PC-3 (cell line): ENCODE data around the gene ILDR1. TPM values are rescaled to one million over a fixed set of nuclear protein-coding genes. Genes with fewer than 3 reads are reported as not detected.
A peak's percentile ranks its signal among the peaks of the same experiment; 100 is the strongest.

ENCODE experiments used
- ATAC-seq: fragments of 200-7000 bp; cut with Tn5 transposase; 2 replicates; pipeline ENCODE4 v1.9.1; 2020; ENCODE audit warnings: mild to moderate bottlenecking, moderate library complexity
- BruUV-seq: library from RNA; stranded (reverse); fragments of 400-500 nt; replicated peaks from 2 replicates; lab custom pipeline; 2021; lab: Mats Ljungman, UMichigan
- CTCF ChIA-PET: fragments of 300-600 bp; sonication (Branson Sonifier 250); formaldehyde crosslinking; loops from one replicate; lab custom pipeline; 2022; ENCODE audit warnings: antibody characterized with exemption; lab: Charles Lee
- POLR2A ChIA-PET: fragments of 300-600 bp; sonication (Branson Sonifier 250); formaldehyde crosslinking; loops from one replicate; lab custom pipeline; 2022; ENCODE audit warnings: antibody characterized with exemption; ENCODE audit not compliant: unreplicated experiment; lab: Charles Lee
- DNase-seq: peaks from one replicate; pipeline ENCODE4 v3.0.0-alpha.2; 2015
- H2AFZ ChIP-seq: fragments of 300-600 bp; sonication (generic); 2 replicates; pipeline ENCODE4 v1.6.0; 2016; ENCODE audit warnings: antibody characterized with exemption, low read length
- H3F3A ChIP-seq: fragments of 300-600 bp; sonication (generic); one replicate; pipeline ENCODE4 v1.6.0; 2017; ENCODE audit warnings: antibody characterized with exemption, low read length, control low read depth, mild to moderate bottlenecking; ENCODE audit not compliant: unreplicated experiment
- H3K27ac ChIP-seq: fragments of 300-600 bp; sonication (generic); 2 replicates; pipeline ENCODE4 v1.5.1; 2016; ENCODE audit warnings: mild to moderate bottlenecking, low read length
- H3K27me3 ChIP-seq: fragments of 300-600 bp; sonication (generic); 2 replicates; pipeline ENCODE4 v1.6.1; 2016; ENCODE audit warnings: low read length, mixed read lengths
- H3K36me3 ChIP-seq: fragments of 300-600 bp; sonication (generic); 2 replicates; pipeline ENCODE4 v1.6.1; 2016; ENCODE audit warnings: low read depth, mixed run types, low read length, mixed read lengths
- H3K4me1 ChIP-seq: fragments of 300-600 bp; sonication (generic); 2 replicates; pipeline ENCODE4 v1.5.1; 2016; ENCODE audit warnings: low read length; ENCODE audit not compliant: insufficient read depth
- H3K4me2 ChIP-seq: fragments of 300-600 bp; sonication (generic); 2 replicates; pipeline ENCODE4 v1.6.0; 2016; ENCODE audit warnings: low read length
- H3K4me3 ChIP-seq: fragments of 300-600 bp; sonication (generic); 2 replicates; pipeline ENCODE4 v1.5.1; 2016; ENCODE audit warnings: mild to moderate bottlenecking, low read length, mixed read lengths
- H3K79me2 ChIP-seq: fragments of 300-600 bp; sonication (generic); 2 replicates; pipeline ENCODE4 v1.6.1; 2017; ENCODE audit warnings: low read length, mixed read lengths
- H3K9ac ChIP-seq: fragments of 300-600 bp; sonication (generic); 2 replicates; pipeline ENCODE4 v1.6.0; 2016; ENCODE audit warnings: mild to moderate bottlenecking, low read length
- H3K9me2 ChIP-seq: fragments of 300-600 bp; sonication (generic); replicated peaks from 2 replicates; pipeline ENCODE4 v1.6.1; 2016; ENCODE audit warnings: mixed run types, low read length, mixed read lengths
- H3K9me3 ChIP-seq: fragments of 300-600 bp; sonication (generic); 2 replicates; pipeline ENCODE4 v1.6.1; 2016; ENCODE audit warnings: low read length, mixed read lengths
- H4K20me1 ChIP-seq: fragments of 300-600 bp; sonication (generic); 2 replicates; pipeline ENCODE4 v1.6.1; 2016; ENCODE audit warnings: low read length, mixed read lengths
- EZH2 ChIP-seq: fragments of 300-600 bp; sonication (generic); IDR thresholded peaks from one replicate; pipeline ENCODE4 v1.6.1; 2017; ENCODE audit warnings: antibody characterized with exemption, mild to moderate bottlenecking, low read length; ENCODE audit not compliant: unreplicated experiment
- EZH2phosphoT487 ChIP-seq: fragments of 300-600 bp; sonication (generic); IDR thresholded peaks from 2 replicates; pipeline ENCODE4 v1.6.1; 2018; ENCODE audit warnings: mild to moderate bottlenecking, antibody characterized with exemption, low read length, borderline replicate concordance
- intact Hi-C: fragments of 100-400 bp; cut with micrococcal nuclease; formaldehyde crosslinking; loops from 2 replicates; pipeline ENCODE4 v1.9.0; 2023
- total RNA-seq: library from RNA; depleted of rRNA; stranded (reverse); fragments of >200 nt; gene quantifications from 2 replicates; pipeline ENCODE4 v1.2.3, GENCODE V29; 2014
- TF ChIP-seq, protein P1 (sequence below): fragments of 300-600 bp; sonication (generic); conservative IDR thresholded peaks from 2 replicates; pipeline ENCODE4 v1.5.1; 2017; ENCODE audit warnings: antibody characterized with exemption, low read depth, mild to moderate bottlenecking, low read length

ILDR1 gene
- total RNA-seq, 1 experiment from 2014 or later = 5.6 TPM

DNA sequence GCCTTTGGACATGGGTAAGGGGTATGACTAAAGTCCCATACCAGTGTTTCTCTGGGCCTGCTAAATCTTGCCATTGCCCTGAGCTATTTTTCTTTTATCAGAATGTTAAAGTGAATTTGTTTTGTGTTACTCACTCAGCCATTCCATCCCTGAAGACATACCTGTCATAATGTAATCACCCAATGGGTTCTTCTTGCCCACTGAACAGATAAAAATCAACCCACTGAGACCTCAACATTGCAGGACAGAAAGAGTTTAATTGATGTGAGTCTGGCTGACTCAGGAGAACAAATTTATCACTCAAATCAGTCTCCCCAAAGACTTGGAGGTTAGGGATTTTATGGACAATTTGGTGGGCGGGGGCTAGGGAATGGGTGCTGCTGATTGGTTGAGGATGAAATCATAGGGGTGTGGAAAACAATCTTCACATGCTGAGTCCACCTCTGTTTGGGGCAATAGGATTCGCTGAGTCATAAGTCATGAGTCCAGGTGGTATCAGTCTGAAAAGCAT is 47.4 kb downstream of the ILDR1 start:
- no peaks in the 10 kb centered on the region for H3K27me3 ChIP-seq
- H3F3A ChIP-seq = peaks cover 20% of the 10 kb centered on the region
- H4K20me1 ChIP-seq = no peaks in the 10 kb centered on the region
- peak overlapping the region; percentile 53 for H3K9ac ChIP-seq
- H2AFZ ChIP-seq = no peak overlapping the region
- H3K9me3 ChIP-seq = no peaks in the 10 kb centered on the region
- CTCF ChIA-PET = interaction anchor here (0.6 to 1.0 kb wide), 3 partner anchors 21 to 530 kb away, joined by 3 to 5 read pairs (median 3); no protein-coding TSS in a partner anchor
- H3K27ac ChIP-seq = peak overlapping the region; percentile 92
- peak; percentile 32 for ATAC-seq
- no TSS peak for BruUV-seq
- H3K79me2 ChIP-seq = no peaks in the 10 kb centered on the region
- H3K9me2 ChIP-seq = 0 out of 2 replicates have a peak, but pooled peaks cover 4% of the 10 kb centered on the region
- DNase-seq = peak; percentile 97
- no peaks in the 10 kb centered on the region for H3K36me3 ChIP-seq
- intact Hi-C loops = loop anchor here (5.0 to 10.0 kb wide), 3 partner anchors 92 to 427 kb away; partner anchors contain the start of gene POLQ
- H3K4me3 ChIP-seq = no peak overlapping the region
- POLR2A ChIA-PET = interaction anchor here (0.6 kb wide), 1 partner anchor 142 kb away, joined by 4 read pairs; no protein-coding TSS in a partner anchor
- H3K4me1 ChIP-seq = peaks cover 60% of the 10 kb centered on the region
- TF ChIP-seq EZH2phosphoT487 (no peak), EZH2 (no peak)
- TF ChIP-seq, protein P1, sequence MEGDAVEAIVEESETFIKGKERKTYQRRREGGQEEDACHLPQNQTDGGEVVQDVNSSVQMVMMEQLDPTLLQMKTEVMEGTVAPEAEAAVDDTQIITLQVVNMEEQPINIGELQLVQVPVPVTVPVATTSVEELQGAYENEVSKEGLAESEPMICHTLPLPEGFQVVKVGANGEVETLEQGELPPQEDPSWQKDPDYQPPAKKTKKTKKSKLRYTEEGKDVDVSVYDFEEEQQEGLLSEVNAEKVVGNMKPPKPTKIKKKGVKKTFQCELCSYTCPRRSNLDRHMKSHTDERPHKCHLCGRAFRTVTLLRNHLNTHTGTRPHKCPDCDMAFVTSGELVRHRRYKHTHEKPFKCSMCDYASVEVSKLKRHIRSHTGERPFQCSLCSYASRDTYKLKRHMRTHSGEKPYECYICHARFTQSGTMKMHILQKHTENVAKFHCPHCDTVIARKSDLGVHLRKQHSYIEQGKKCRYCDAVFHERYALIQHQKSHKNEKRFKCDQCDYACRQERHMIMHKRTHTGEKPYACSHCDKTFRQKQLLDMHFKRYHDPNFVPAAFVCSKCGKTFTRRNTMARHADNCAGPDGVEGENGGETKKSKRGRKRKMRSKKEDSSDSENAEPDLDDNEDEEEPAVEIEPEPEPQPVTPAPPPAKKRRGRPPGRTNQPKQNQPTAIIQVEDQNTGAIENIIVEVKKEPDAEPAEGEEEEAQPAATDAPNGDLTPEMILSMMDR = no peak
- peak overlapping the region; percentile 55 for H3K4me2 ChIP-seq

DNA sequence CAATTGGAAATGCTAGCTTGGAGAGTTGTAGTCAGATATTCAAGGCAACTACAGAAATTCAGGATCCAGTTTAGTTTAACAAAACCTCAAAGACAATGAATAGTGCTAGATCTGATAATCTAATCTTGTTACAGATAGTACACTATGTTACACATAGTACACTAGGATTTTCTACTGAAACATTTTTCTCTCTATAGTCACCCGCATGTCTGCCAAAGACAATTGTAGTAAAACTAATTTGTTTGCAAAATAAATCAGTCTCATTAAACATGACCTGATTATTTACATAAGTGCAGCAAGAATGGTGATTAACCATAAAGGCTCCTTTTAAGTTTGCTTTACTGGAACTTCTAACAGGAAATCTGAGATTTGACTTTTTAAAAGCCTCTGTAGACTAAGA is 52.0 kb downstream of the ILDR1 start:
- Histone ChIP-seq H3K4me2 (peak overlapping the region; percentile 61), H3K36me3 (no peaks in the 10 kb centered on the region), H3K9me2 (0 out of 2 replicates have a peak, but pooled peaks cover 4% of the 10 kb centered on the region), H3K4me1 (peaks cover 41% of the 10 kb centered on the region), H3F3A (peaks cover 19% of the 10 kb centered on the region), H4K20me1 (no peaks in the 10 kb centered on the region), H3K4me3 (peak overlapping the region; percentile 12; the same call in 1 of the 2 replicates), H2AFZ (no peak overlapping the region), H3K27ac (peak overlapping the region; percentile 72), H3K9me3 (no peaks in the 10 kb centered on the region), H3K9ac (no peak overlapping the region; the same call in 1 of the 2 replicates), H3K27me3 (no peaks in the 10 kb centered on the region), H3K79me2 (no peaks in the 10 kb centered on the region)
- ATAC-seq = peak; percentile 89
- no TSS peak for BruUV-seq
- TF ChIP-seq EZH2phosphoT487 (no peak), EZH2 (no peak)
- TF ChIP-seq, protein P1 = no peak
- CTCF ChIA-PET = interaction anchor here (1.8 kb wide), 1 partner anchor 25 kb away, joined by 4 read pairs; no protein-coding TSS in a partner anchor
- peak; percentile 97 for DNase-seq
- intact Hi-C loops = loop anchor here (1.0 to 10.0 kb wide), 5 partner anchors 9 to 423 kb away; partner anchors contain the start of gene POLQ
- POLR2A ChIA-PET = no interaction called here
